Sigmoid colon (tissue), 4 donors: ENCODE data around the gene RMDN2.

Experiments used
- EP300 ChIP-seq, 4 donors: sonication (generic); formaldehyde crosslinking; IDR thresholded peaks; one replicate each; pipeline ENCODE4 v1.6.1; 2017; ENCODE audit warnings: antibody characterized with exemption in 4 of 4
- TF ChIP-seq, protein P1 (sequence below), 4 experiments: fragments of 450-650 bp in 3 of 4; fragments of 200-600 bp in 1 of 4; IDR thresholded peaks; one replicate each; pipeline ENCODE4 v1.5.1; 2016 to 2019; ENCODE audit warnings: antibody characterized with exemption in 4 of 4, mild to moderate bottlenecking in 3 of 4, moderate library complexity in 2 of 4

DNA sequence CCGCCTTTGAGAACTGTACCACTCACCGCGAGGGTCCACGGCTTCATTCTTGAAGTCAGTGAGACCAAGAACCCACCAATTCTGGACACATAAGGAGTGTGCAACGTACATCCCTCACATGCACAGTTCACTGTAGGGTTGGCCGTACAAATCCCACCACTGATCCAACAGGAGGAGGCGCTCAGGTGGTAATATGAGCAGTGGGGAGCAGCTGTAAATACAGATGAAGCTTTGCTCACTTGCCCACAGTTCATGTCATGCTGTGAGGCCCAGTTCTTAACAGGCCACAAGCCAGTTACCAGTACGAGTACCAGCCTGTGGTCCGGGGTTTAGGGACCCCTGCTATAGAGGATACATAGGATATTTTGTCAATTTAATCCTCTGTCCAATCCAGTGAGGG, 96.5 kb downstream of the RMDN2 start:
- TF ChIP-seq, protein P1, sequence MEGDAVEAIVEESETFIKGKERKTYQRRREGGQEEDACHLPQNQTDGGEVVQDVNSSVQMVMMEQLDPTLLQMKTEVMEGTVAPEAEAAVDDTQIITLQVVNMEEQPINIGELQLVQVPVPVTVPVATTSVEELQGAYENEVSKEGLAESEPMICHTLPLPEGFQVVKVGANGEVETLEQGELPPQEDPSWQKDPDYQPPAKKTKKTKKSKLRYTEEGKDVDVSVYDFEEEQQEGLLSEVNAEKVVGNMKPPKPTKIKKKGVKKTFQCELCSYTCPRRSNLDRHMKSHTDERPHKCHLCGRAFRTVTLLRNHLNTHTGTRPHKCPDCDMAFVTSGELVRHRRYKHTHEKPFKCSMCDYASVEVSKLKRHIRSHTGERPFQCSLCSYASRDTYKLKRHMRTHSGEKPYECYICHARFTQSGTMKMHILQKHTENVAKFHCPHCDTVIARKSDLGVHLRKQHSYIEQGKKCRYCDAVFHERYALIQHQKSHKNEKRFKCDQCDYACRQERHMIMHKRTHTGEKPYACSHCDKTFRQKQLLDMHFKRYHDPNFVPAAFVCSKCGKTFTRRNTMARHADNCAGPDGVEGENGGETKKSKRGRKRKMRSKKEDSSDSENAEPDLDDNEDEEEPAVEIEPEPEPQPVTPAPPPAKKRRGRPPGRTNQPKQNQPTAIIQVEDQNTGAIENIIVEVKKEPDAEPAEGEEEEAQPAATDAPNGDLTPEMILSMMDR (IDR thresholded peaks at IDR 0.05) = no peak
- no peak for TF ChIP-seq EP300 (IDR thresholded peaks at IDR 0.05)
